Panc1 (cell line): Measurements from ENCODE around the gene SLC35F5.
A peak's percentile ranks its signal among the peaks of the same experiment; 100 is the strongest.

Experiments
- POLR2AphosphoS5 ChIP-seq: IDR thresholded peaks from 2 replicates; pipeline ENCODE4 v1.6.1; 2012; ENCODE audit warnings: mild to moderate bottlenecking, low read depth, low read length, moderate library complexity
- TF ChIP-seq, protein P1 (sequence below): fragments of 450-650 bp; IDR thresholded peaks from 2 replicates; pipeline ENCODE4 v1.5.1; 2017; ENCODE audit warnings: mild to moderate bottlenecking
- TF ChIP-seq, protein P2 (sequence below), 2 experiments: IDR thresholded peaks; 2 replicates each; pipeline ENCODE4 v1.6.1; 2011 to 2012; ENCODE audit warnings: low read depth in 2 of 2, control low read depth in 1 of 2, low read length in 1 of 2, mild to moderate bottlenecking in 1 of 2, moderate library complexity in 1 of 2; ENCODE audit not compliant: insufficient read depth in 1 of 2

DNA sequence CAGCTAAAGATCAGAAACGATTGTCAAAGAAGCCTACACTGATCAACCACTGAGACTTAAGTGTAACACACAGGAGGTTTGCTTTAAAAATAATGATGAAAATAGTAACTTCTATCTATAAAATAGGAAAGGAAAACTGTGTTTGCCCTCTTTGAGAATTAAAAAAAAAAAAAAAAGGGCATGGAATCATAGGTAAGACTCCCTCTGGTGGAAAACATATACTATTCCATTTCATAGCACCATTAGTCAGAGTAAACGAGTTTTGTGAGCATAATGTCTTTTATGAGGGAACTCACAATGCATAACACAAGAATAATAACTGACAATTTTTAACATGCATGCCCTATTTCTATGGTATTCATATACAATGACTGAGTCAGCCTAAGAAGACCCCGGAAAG, 36.3 kb downstream of the SLC35F5 start:
- TF ChIP-seq, protein P1, sequence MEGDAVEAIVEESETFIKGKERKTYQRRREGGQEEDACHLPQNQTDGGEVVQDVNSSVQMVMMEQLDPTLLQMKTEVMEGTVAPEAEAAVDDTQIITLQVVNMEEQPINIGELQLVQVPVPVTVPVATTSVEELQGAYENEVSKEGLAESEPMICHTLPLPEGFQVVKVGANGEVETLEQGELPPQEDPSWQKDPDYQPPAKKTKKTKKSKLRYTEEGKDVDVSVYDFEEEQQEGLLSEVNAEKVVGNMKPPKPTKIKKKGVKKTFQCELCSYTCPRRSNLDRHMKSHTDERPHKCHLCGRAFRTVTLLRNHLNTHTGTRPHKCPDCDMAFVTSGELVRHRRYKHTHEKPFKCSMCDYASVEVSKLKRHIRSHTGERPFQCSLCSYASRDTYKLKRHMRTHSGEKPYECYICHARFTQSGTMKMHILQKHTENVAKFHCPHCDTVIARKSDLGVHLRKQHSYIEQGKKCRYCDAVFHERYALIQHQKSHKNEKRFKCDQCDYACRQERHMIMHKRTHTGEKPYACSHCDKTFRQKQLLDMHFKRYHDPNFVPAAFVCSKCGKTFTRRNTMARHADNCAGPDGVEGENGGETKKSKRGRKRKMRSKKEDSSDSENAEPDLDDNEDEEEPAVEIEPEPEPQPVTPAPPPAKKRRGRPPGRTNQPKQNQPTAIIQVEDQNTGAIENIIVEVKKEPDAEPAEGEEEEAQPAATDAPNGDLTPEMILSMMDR = peak; percentile 49; the same call in 1 of the 2 replicates
- TF ChIP-seq, protein P2, sequence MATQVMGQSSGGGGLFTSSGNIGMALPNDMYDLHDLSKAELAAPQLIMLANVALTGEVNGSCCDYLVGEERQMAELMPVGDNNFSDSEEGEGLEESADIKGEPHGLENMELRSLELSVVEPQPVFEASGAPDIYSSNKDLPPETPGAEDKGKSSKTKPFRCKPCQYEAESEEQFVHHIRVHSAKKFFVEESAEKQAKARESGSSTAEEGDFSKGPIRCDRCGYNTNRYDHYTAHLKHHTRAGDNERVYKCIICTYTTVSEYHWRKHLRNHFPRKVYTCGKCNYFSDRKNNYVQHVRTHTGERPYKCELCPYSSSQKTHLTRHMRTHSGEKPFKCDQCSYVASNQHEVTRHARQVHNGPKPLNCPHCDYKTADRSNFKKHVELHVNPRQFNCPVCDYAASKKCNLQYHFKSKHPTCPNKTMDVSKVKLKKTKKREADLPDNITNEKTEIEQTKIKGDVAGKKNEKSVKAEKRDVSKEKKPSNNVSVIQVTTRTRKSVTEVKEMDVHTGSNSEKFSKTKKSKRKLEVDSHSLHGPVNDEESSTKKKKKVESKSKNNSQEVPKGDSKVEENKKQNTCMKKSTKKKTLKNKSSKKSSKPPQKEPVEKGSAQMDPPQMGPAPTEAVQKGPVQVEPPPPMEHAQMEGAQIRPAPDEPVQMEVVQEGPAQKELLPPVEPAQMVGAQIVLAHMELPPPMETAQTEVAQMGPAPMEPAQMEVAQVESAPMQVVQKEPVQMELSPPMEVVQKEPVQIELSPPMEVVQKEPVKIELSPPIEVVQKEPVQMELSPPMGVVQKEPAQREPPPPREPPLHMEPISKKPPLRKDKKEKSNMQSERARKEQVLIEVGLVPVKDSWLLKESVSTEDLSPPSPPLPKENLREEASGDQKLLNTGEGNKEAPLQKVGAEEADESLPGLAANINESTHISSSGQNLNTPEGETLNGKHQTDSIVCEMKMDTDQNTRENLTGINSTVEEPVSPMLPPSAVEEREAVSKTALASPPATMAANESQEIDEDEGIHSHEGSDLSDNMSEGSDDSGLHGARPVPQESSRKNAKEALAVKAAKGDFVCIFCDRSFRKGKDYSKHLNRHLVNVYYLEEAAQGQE (IDR thresholded peaks at IDR 0.05; ENCODE audit: insufficient read depth in 1 of 2, low read depth in 2 of 2, low read length in 1 of 2) = no peak
- no peak for TF ChIP-seq POLR2AphosphoS5
